Caco-2 (cell line): Measurements from ENCODE around the gene IGFBP6. TPM values are rescaled to one million over a fixed set of nuclear protein-coding genes. Genes with fewer than 3 reads are reported as not detected.

Source experiments
- BruUV-seq: library from RNA; stranded (reverse); fragments of 400-500 nt; replicated peaks from 2 replicates; lab custom pipeline; 2021; lab: Mats Ljungman, UMichigan
- CTCF ChIA-PET: fragments of 300-600 bp; sonication (Branson Sonifier 250); formaldehyde crosslinking; loops from one replicate; lab custom pipeline; 2022; ENCODE audit warnings: antibody characterized with exemption; lab: Charles Lee
- POLR2A ChIA-PET: fragments of 300-600 bp; sonication (Branson Sonifier 250); formaldehyde crosslinking; loops from one replicate; lab custom pipeline; 2022; ENCODE audit warnings: antibody characterized with exemption; lab: Charles Lee
- DNase-seq, 2 experiments: peaks; one replicate each; pipeline versions ENCODE4 v3.0.0 to v3.0.0-alpha.2; 2020 to 2022
- H3K27me3 ChIP-seq: replicated peaks from 2 replicates; pipeline ENCODE4 v1.6.0; 2011; ENCODE audit warnings: low read length; ENCODE audit not compliant: control insufficient read depth, insufficient read depth
- H3K36me3 ChIP-seq: 2 replicates; pipeline ENCODE4 v1.5.1; 2011; ENCODE audit warnings: low read length; ENCODE audit not compliant: control insufficient read depth, insufficient read depth
- H3K4me1 ChIP-seq: fragments of 250-450 bp; sonication (Bioruptor Pico); 2 replicates; pipeline ENCODE4 v1.5.1; 2020; ENCODE audit warnings: mild to moderate bottlenecking
- H3K4me3 ChIP-seq: 2 replicates; pipeline ENCODE4 v1.5.1; 2011; ENCODE audit warnings: low read depth, mild to moderate bottlenecking, control low read depth, low read length
- H3K9me3 ChIP-seq: fragments of 250-450 bp; sonication (Bioruptor Pico); 2 replicates; pipeline ENCODE4 v1.5.1; 2020; ENCODE audit warnings: mild to moderate bottlenecking, moderate library complexity
- H3K27ac Mint-ChIP-seq: one replicate; pipeline ENCODE4 v1.8.0; 2022; ENCODE audit warnings: mixed read lengths; ENCODE audit not compliant: unreplicated experiment
- H3K27me3 Mint-ChIP-seq: one replicate; pipeline ENCODE4 v1.8.0; 2022; ENCODE audit warnings: mixed read lengths; ENCODE audit not compliant: insufficient read depth, unreplicated experiment
- H3K36me3 Mint-ChIP-seq: one replicate; pipeline ENCODE4 v1.8.0; 2022; ENCODE audit warnings: mild to moderate bottlenecking, mixed read lengths; ENCODE audit not compliant: insufficient read depth, unreplicated experiment
- H3K4me1 Mint-ChIP-seq: one replicate; pipeline ENCODE4 v1.8.0; 2022; ENCODE audit warnings: low read depth, mixed read lengths; ENCODE audit not compliant: unreplicated experiment
- H3K4me3 Mint-ChIP-seq: one replicate; pipeline ENCODE4 v1.8.0; 2022; ENCODE audit warnings: mild to moderate bottlenecking, moderate library complexity, mixed read lengths; ENCODE audit not compliant: unreplicated experiment
- H3K9me3 Mint-ChIP-seq: one replicate; pipeline ENCODE4 v1.8.0; 2022; ENCODE audit warnings: mixed read lengths; ENCODE audit not compliant: unreplicated experiment
- CTCF ChIP-seq, 2 experiments: fragments of 200-600 bp in 1 of 2; IDR thresholded peaks; 1 replicate in 1 of 2; 2 replicates in 1 of 2; pipeline versions ENCODE4 v1.5.1 to v1.8.0; 2011 to 2022; ENCODE audit warnings: antibody characterized with exemption in 1 of 2, control low read depth in 1 of 2, inconsistent platforms in 1 of 2, low read depth in 1 of 2, low read length in 1 of 2, mild to moderate bottlenecking in 1 of 2, moderate library complexity in 1 of 2; ENCODE audit not compliant: insufficient read depth in 1 of 2, severe bottlenecking in 1 of 2, unreplicated experiment in 1 of 2
- intact Hi-C: fragments of 100-400 bp; cut with micrococcal nuclease; formaldehyde crosslinking; loops from one replicate; pipeline ENCODE4 v1.10.0; 2022; ENCODE audit not compliant: unreplicated experiment
- total RNA-seq: library from RNA; stranded (reverse); gene quantifications from 2 replicates; pipeline ENCODE4 v1.2.3, GENCODE V29; 2022

The IGFBP6 gene
- total RNA-seq, 1 experiment from 2014 or later = 34.7 TPM

GRCh38 chr12:53053218-53054111 is 44.0 kb upstream of the IGFBP6 start:
- H3K27me3 Mint-ChIP-seq = no peaks in the 10 kb centered on the region
- TF ChIP-seq CTCF (IDR thresholded peaks at IDR 0.05; ENCODE audit: insufficient read depth in 1 of 2, low read depth in 1 of 2, low read length in 1 of 2, severe bottlenecking in 1 of 2, unreplicated experiment in 1 of 2) = peak; percentile 86 to 90
- TSS peak; percentile 29 for BruUV-seq
- ChIA-PET POLR2A (interaction anchor here (0.6 to 1.6 kb wide), 5 partner anchors 26 to 156 kb away, joined by 3 to 12 read pairs (median 4); partner anchors contain the start of genes EIF4B, SOAT2 and SPRYD3), CTCF (interaction anchor here (0.5 to 2.3 kb wide), 18 partner anchors 9 to 320 kb away, joined by 3 to 32 read pairs (median 5); partner anchors contain the start of genes AAAS, EIF4B, SOAT2 and SPRYD3)
- H3K36me3 Mint-ChIP-seq = peaks cover 20% of the 10 kb centered on the region
- peak; percentile 91 for DNase-seq
- Histone ChIP-seq H3K4me3 (peak overlapping the region; percentile 78), H3K36me3 (no peaks in the 10 kb centered on the region), H3K27me3 (no peaks in the 10 kb centered on the region), H3K9me3 (no peaks in the 10 kb centered on the region), H3K4me1 (peaks cover 48% of the 10 kb centered on the region)
- H3K27ac Mint-ChIP-seq = peak overlapping the region; percentile 97
- H3K4me3 Mint-ChIP-seq = peak overlapping the region; percentile 98
- no peaks in the 10 kb centered on the region for H3K9me3 Mint-ChIP-seq
- H3K4me1 Mint-ChIP-seq = peaks cover 22% of the 10 kb centered on the region
- intact Hi-C loops = no loop called here

- intact Hi-C loops = no loop called here
These were observed 43.2 kb upstream of the IGFBP6 start for GRCh38 chr12:53054112-53054878.

More at GRCh38 chr12:53054112-53054878, 43.2 kb upstream of the IGFBP6 start:
- Mint-ChIP-seq H3K9me3 (no peaks in the 10 kb centered on the region), H3K36me3 (peaks cover 20% of the 10 kb centered on the region), H3K27me3 (no peaks in the 10 kb centered on the region), H3K4me3 (peak overlapping the region; percentile 98), H3K27ac (peak overlapping the region; percentile 97), H3K4me1 (peaks cover 14% of the 10 kb centered on the region)
- BruUV-seq = no TSS peak
- H3K9me3 ChIP-seq = no peaks in the 10 kb centered on the region
- H3K4me3 ChIP-seq = peak overlapping the region; percentile 78
- POLR2A ChIA-PET = interaction anchor here (0.5 to 1.6 kb wide), 9 partner anchors 19 to 573 kb away, joined by 3 to 12 read pairs (median 3); partner anchors contain the start of genes EIF4B, PFDN5, SOAT2 and SPRYD3
- H3K4me1 ChIP-seq = peaks cover 40% of the 10 kb centered on the region
- H3K36me3 ChIP-seq = no peaks in the 10 kb centered on the region
- no peak for TF ChIP-seq CTCF (IDR thresholded peaks at IDR 0.05; ENCODE audit: insufficient read depth in 1 of 2, low read depth in 1 of 2, low read length in 1 of 2, severe bottlenecking in 1 of 2, unreplicated experiment in 1 of 2)
- CTCF ChIA-PET = interaction anchor here (0.5 to 2.3 kb wide), 21 partner anchors 9 to 354 kb away, joined by 3 to 32 read pairs (median 5); partner anchors contain the start of genes AAAS, EIF4B, SOAT2 and SPRYD3
- no peaks in the 10 kb centered on the region for H3K27me3 ChIP-seq
- DNase-seq = peak; percentile 96 to 98
